ENCODE data around the gene HMSD. TPM values are rescaled to one million over a fixed set of nuclear protein-coding genes. Genes with fewer than 3 reads are reported as not detected.

The HMSD gene
- total RNA-seq, 2 donors from 2014 or later: 3.3 to 24.2 TPM

DNA sequence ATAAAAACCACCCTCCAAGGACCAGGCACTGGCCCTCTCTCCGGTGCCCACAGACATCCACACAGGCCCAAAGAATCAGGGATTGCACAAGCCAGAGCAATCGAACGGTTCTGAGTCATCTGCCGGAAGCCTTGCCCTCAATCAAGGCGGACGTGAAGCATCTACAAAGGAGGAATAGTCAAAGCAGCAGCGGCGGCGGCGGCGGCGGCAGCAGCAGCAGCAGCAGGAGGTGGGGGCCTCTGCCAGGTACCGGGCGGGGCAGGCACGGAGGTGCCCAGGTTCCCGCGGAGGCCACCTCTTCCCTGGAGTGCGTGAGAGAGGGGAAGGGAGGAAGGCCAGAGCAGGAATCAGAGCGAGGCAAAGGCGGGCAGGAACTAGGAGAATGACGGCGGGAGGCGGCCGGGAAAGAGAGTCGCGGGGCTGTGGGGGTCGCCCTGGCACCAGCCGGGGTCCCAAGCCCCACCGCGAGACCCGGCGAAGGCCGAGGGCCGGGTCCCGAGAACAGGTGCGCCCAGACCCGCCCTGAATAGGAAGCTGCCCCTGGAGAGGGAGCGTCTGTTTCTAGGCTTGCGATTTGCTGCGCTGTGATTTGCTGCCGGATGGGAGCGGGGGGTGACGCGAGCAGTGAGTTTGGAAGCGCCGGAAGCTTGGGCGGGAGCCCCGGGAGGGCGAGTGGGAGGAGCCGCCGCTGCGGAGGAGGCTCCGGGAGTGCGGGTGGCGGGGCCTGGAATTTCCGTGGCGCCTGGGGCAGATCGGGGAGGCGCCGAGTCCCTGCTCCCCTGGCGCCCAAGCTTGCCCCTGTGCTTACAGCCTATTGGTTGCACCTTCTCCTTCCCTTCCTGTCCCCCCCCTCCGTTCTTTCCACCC lies 21.1 kb downstream of the HMSD start, which contains the start of gene SERPINB8:
SERPINB8 (plus strand) TSS at position 140 of the 867 bp plus-strand sequence. CDS start 8,228 bp downstream, outside the sequence.
- peaks cover 11% of the 10 kb centered on the region for H3K4me1 Mint-ChIP-seq
- ATAC-seq (replicated peaks): peak; percentile 90
- peak within 1 kb of the TSS; percentile 85 for H3K4me3 Mint-ChIP-seq
- H3K36me3 Mint-ChIP-seq (ENCODE audit: low read depth): peaks cover 13% of the 10 kb centered on the region
- no peaks in the 10 kb centered on the region for H3K27me3 Mint-ChIP-seq
- H3K27ac Mint-ChIP-seq: peak within 1 kb of the TSS; percentile 85
- no peaks in the 10 kb centered on the region for H3K9me3 Mint-ChIP-seq

DNA sequence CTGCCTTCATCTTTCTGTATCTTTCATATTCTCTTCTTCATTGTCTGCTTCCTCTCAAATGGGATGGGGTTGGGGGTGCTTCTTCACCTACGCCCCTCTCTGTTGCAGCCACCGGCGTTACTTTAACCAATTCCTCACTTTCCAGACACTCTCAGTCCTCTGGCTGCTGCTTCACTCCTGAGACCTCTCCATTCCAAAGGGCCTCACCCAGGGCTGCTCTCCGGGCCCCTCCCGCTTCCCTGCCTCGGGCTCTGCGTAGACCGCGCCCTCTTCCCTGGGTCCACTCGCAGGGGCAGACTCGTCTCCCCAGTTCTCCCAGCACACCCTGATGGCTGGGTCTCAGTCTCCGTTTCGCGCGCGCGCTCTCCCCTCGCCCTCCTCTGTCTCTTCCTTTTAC lies 21.7 kb downstream of the HMSD start:
- ATAC-seq (replicated peaks): peak; percentile 1
- Mint-ChIP-seq H3K27ac (peak overlapping the region; percentile 85), H3K36me3 (ENCODE audit: low read depth) (peaks cover 13% of the 10 kb centered on the region), H3K9me3 (no peaks in the 10 kb centered on the region), H3K4me1 (peaks cover 11% of the 10 kb centered on the region), H3K4me3 (peak overlapping the region; percentile 85), H3K27me3 (no peaks in the 10 kb centered on the region)

DNA sequence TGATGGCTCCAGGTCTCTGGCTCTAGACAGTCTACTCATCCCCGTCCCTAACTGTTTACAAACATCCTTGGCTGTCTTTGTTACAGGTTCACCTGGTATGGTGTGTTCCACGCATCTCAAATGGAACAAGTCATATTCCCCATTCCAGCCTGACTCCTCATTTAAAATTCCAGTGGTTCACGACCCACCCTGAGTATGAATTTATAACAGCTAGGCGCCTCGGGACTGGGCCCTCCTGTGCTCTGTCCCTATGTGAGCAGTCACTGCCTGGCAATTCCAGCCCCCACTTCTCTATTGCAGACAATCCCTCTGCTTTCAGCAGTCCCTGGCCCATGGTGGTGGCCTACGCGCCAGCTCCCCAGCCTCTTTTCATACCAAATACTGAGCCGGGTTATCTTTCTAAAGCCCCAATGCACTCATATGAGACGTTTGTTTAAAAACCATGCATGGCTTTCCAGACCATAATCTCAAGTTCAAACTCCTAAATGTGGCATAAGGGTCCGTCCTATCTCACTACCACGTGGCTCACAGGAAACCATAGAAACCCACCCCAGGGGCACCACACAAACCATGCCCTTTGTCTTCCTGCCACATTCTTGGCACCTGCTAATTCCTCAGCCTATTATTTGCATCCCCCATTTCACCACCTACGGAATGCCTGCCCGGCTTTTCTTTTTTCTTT lies 22.4 kb downstream of the HMSD start:
- Mint-ChIP-seq H3K9me3 (no peaks in the 10 kb centered on the region), H3K27me3 (no peaks in the 10 kb centered on the region), H3K27ac (peak overlapping the region; percentile 85), H3K4me1 (peaks cover 11% of the 10 kb centered on the region), H3K4me3 (peak overlapping the region; percentile 85), H3K36me3 (ENCODE audit: low read depth) (peaks cover 13% of the 10 kb centered on the region)
- no peak for ATAC-seq (replicated peaks)

DNA sequence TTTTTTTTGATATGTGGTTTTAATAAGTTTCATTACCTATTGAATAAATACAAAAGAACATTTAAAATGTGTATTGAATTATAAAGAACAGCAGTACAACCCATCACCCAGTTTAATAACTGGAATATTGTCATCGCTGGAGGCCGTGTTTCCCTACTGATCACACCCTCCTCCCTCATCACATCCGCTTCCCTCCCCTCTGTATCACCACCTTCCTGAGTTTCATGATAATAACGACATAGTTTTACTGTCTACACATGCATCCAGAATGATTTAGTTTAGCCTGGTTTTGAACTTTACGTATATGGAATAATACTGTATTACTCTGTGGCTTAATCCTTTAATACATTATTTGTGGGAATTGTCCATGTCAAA lies 22.9 kb downstream of the HMSD start:
- peak overlapping the region; percentile 85 for H3K27ac Mint-ChIP-seq
- ATAC-seq (replicated peaks): no peak
- peaks cover 11% of the 10 kb centered on the region for H3K4me1 Mint-ChIP-seq
- no peaks in the 10 kb centered on the region for H3K27me3 Mint-ChIP-seq
- H3K4me3 Mint-ChIP-seq: peak overlapping the region; percentile 85
- H3K36me3 Mint-ChIP-seq (ENCODE audit: low read depth): peaks cover 13% of the 10 kb centered on the region
- no peaks in the 10 kb centered on the region for H3K9me3 Mint-ChIP-seq

DNA sequence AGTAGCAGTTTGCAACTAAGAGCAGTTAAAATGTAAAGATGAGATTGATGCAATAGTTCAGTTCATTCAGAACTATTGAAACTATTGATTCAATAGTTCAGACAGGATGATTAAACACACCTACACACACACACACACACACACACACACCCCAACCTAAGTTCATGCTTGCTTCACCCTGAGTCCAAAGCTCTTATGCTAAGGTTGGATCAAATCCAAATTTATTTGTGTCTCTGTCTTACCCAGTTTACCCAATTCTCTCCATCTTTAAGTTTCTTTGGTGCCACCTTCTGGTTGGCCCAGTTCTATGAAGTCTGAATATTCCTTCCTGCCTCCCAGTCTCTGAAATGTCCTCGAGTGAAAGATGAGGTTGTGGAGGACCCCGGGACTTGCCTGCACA lies 25.9 kb downstream of the HMSD start:
- peak overlapping the region; percentile 28 for H3K27ac Mint-ChIP-seq
- ATAC-seq (replicated peaks): no peak
- H3K4me1 Mint-ChIP-seq: peaks cover 17% of the 10 kb centered on the region
- H3K9me3 Mint-ChIP-seq: no peaks in the 10 kb centered on the region
- peaks cover 19% of the 10 kb centered on the region for H3K36me3 Mint-ChIP-seq (ENCODE audit: low read depth)
- H3K27me3 Mint-ChIP-seq: no peaks in the 10 kb centered on the region
- H3K4me3 Mint-ChIP-seq: no peak overlapping the region

DNA sequence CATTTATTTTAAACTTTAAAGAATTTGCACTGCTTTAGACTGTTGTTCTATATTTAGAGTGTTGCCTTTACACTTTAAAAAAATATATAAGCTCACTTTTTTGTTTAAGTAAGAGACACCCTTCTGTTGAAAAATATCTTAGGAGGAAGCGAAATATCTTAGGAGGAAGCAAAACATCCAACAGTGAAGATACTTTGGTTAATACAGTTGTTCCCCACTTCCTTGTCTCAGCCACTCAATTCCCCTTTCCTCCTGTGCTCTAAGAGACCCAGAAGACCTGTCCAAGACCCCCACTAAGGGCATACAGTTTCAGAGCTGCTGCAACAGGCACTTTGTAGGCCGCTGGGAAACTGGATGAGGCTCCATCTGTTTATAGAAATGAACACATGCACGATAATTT lies 26.5 kb downstream of the HMSD start:
- ATAC-seq (replicated peaks): no peak
- Mint-ChIP-seq H3K4me3 (no peak overlapping the region), H3K27me3 (no peaks in the 10 kb centered on the region), H3K4me1 (peaks cover 19% of the 10 kb centered on the region), H3K27ac (no peak overlapping the region), H3K36me3 (ENCODE audit: low read depth) (peaks cover 23% of the 10 kb centered on the region), H3K9me3 (no peaks in the 10 kb centered on the region)

DNA sequence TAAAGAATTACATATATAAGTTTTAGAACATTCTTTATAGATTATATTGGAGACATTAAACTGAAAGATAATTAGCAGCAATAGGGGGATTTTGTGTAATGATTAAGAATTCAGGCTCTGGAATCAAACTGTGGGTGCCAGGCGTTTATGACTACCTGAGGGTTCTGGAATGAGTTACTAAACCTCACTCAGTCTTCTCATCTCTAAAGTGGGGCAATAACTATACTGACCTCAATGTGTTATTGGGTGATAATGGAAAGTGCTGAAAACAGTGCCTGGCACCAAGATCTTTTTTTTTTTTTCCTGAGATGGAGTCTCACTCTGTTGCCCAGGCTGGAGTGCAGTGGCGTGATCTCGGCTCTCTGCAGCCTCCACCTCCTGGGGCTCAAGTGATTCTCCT lies 27.9 kb downstream of the HMSD start:
- no peaks in the 10 kb centered on the region for H3K27me3 Mint-ChIP-seq
- no peak overlapping the region for H3K4me3 Mint-ChIP-seq
- ATAC-seq (replicated peaks): peak; percentile 71
- no peaks in the 10 kb centered on the region for H3K9me3 Mint-ChIP-seq
- no peak overlapping the region for H3K27ac Mint-ChIP-seq
- peaks cover 10% of the 10 kb centered on the region for H3K4me1 Mint-ChIP-seq
- peaks cover 30% of the 10 kb centered on the region for H3K36me3 Mint-ChIP-seq (ENCODE audit: low read depth)

DNA sequence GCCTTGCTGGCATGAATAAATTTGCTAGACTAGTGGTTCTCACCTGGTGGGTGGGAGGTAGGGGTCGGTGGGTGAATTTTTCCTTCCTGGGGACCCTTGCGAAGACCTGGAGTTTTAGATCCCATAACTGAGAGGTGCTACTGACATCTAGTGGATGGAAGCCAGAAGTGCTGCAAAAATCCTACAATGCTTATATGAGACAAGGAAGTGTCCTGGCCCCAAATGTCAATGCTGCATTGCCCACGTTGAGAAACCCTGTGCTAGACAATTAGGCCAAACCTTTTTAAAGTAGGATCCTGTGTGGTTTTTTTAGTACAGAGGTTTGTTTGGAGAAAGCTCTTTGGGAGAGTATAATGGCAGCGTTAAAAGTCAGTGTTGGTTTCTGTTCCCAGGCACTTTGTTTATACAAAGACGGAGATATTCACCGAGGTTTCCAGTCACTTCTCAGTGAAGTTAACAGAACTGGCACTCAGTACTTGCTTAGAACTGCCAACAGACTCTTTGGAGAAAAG lies 30.4 kb downstream of the HMSD start:
- Mint-ChIP-seq H3K36me3 (ENCODE audit: low read depth) (peaks cover 55% of the 10 kb centered on the region), H3K9me3 (no peaks in the 10 kb centered on the region), H3K4me1 (peaks cover 10% of the 10 kb centered on the region), H3K27me3 (no peaks in the 10 kb centered on the region), H3K4me3 (peak overlapping the region; percentile 36), H3K27ac (peak overlapping the region; percentile 44)
- peak; percentile 50 for ATAC-seq (replicated peaks)

DNA sequence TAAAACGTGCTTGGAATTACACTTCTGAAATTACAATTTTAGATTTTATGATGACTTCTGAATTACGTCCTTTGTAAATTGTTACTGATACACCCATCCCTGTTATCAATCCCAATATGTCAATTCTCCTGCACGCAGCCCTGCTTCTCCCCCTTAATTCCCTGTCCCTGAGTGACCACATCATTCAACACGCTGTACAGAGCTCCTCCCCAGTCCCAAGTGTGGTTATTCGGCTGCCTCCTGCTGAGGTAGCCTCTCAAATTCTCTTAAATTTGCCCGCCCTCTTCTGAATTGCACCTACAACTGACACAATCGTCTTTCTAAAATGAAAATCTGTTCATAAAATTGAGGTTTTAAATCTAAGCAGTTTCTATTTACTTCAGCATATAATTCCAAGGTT lies 30.9 kb downstream of the HMSD start:
- no peak for ATAC-seq (replicated peaks)
- no peak overlapping the region for H3K27ac Mint-ChIP-seq
- no peaks in the 10 kb centered on the region for H3K9me3 Mint-ChIP-seq
- H3K4me1 Mint-ChIP-seq: peaks cover 10% of the 10 kb centered on the region
- no peaks in the 10 kb centered on the region for H3K27me3 Mint-ChIP-seq
- H3K36me3 Mint-ChIP-seq (ENCODE audit: low read depth): peaks cover 60% of the 10 kb centered on the region
- H3K4me3 Mint-ChIP-seq: no peak overlapping the region

DNA sequence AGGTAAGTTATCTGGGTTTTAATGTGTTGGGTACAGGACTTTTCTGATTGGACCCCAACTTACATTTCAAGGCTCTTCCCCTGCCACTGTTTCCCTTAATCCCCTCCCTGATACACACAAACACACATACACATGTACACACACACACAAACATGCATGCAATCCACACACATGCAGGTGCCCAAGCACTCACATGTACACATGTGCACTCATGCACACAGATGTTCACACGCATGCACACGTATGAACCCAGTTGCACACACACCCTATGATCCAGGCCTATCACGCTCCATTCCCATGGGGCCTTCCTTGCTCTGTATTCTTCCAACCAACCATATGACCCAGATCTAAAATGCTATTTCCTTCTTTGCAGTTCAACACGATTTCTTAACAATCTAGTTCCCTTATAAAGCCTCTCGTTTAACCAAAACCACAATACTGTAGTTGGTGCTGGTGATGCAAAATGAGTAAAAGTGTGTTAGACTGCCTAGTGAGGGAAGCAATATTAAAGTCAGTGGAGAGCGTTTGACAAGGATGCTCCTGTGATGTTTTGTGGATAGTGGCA lies 31.9 kb downstream of the HMSD start:
- Mint-ChIP-seq H3K27me3 (no peaks in the 10 kb centered on the region), H3K9me3 (no peaks in the 10 kb centered on the region), H3K27ac (no peak overlapping the region), H3K36me3 (ENCODE audit: low read depth) (peaks cover 69% of the 10 kb centered on the region), H3K4me3 (no peak overlapping the region), H3K4me1 (peaks cover 10% of the 10 kb centered on the region)
- no peak for ATAC-seq (replicated peaks)

DNA sequence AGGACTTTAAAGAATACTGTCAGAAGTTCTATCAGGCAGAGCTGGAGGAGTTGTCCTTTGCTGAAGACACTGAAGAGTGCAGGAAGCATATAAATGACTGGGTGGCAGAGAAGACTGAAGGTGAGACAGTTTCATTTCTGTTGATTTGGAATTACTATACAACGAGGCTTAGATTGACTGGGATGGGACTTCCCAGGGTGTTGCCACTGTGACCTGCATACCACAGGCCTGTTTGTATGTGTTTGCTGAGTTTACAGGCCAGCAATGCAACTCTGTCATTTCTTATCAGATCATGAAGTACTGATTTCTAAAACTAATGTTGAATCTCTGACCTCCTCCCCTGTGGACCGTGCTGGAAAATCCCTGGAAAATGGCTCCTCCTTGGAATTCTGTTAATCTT lies 32.6 kb downstream of the HMSD start:
- Mint-ChIP-seq H3K4me1 (peaks cover 10% of the 10 kb centered on the region), H3K36me3 (ENCODE audit: low read depth) (peaks cover 77% of the 10 kb centered on the region), H3K27me3 (no peaks in the 10 kb centered on the region), H3K27ac (no peak overlapping the region), H3K4me3 (no peak overlapping the region), H3K9me3 (no peaks in the 10 kb centered on the region)
- ATAC-seq (replicated peaks): no peak

DNA sequence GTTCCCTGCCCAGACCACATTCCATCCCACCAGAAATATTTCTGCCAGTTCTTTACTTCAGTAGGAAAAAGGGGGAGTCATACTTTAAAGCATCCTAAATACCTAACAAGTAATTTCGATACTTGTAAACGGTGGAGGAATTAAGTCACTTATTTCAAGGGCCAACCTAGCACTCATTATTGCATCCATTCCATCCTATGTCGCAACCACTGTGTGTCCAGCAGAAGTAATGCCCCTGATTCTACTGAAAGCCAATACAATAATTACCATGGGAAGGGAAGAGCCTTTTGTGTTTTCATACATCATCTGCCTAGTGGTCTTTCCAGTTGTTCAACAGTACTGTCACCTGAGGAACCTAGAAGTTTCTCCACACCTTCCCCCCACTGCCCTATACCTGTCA lies 33.3 kb downstream of the HMSD start:
- ATAC-seq (replicated peaks): no peak
- Mint-ChIP-seq H3K4me3 (no peak overlapping the region), H3K9me3 (no peaks in the 10 kb centered on the region), H3K27ac (no peak overlapping the region), H3K27me3 (no peaks in the 10 kb centered on the region), H3K36me3 (ENCODE audit: low read depth) (peaks cover 83% of the 10 kb centered on the region), H3K4me1 (peaks cover 10% of the 10 kb centered on the region)

DNA sequence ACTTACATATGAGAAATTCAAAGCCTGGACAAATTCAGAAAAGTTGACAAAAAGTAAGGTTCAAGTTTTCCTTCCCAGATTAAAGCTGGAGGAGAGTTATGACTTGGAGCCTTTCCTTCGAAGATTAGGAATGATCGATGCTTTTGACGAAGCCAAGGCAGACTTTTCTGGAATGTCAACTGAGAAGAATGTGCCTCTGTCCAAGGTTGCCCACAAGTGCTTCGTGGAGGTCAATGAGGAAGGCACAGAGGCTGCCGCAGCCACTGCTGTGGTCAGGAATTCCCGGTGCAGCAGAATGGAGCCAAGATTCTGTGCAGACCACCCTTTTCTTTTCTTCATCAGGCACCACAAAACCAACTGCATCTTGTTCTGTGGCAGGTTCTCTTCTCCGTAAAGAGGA lies 37.8 kb downstream of the HMSD start:
- Mint-ChIP-seq H3K27me3 (no peaks in the 10 kb centered on the region), H3K9me3 (no peaks in the 10 kb centered on the region), H3K4me3 (no peak overlapping the region), H3K36me3 (ENCODE audit: low read depth) (peaks cover 69% of the 10 kb centered on the region), H3K27ac (no peak overlapping the region), H3K4me1 (no peaks in the 10 kb centered on the region)
- no peak for ATAC-seq (replicated peaks)

DNA sequence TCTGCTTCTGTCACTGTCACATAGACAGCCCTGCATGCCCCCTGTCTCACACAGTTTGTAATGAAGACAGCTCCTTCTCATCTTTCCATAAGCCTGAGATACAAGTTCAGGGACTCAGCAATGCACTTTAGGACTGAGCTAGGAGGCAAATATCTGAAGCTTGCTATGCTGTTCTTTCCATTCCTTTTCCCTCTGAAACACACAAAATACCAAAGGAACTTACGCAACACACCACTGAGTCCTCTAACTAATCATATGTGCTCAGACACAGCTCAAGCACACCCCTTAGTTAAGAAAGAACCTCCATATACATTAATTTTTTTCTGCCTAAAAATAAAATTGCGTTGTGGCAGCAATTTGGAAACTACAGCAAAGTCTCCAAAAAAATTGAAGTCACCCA lies 38.6 kb downstream of the HMSD start:
- H3K27me3 Mint-ChIP-seq: no peaks in the 10 kb centered on the region
- peaks cover 61% of the 10 kb centered on the region for H3K36me3 Mint-ChIP-seq (ENCODE audit: low read depth)
- no peak overlapping the region for H3K4me3 Mint-ChIP-seq
- no peaks in the 10 kb centered on the region for H3K9me3 Mint-ChIP-seq
- peaks cover 5% of the 10 kb centered on the region for H3K4me1 Mint-ChIP-seq
- no peak for ATAC-seq (replicated peaks)
- no peak overlapping the region for H3K27ac Mint-ChIP-seq
